H1 (cell line): Measurements from ENCODE around the gene OSMR. TPM values are rescaled to one million over a fixed set of nuclear protein-coding genes. Genes with fewer than 3 reads are reported as not detected.

Experiments used
- CTCF ChIA-PET: fragments of 300-600 bp; sonication (Branson Sonifier 250); formaldehyde crosslinking; loops from one replicate; lab custom pipeline; 2021; ENCODE audit not compliant: partially characterized antibody; lab: Charles Lee
- POLR2A ChIA-PET: fragments of 300-600 bp; sonication (Branson Sonifier 250); formaldehyde crosslinking; loops from one replicate; lab custom pipeline; 2021; ENCODE audit warnings: inconsistent platforms; ENCODE audit not compliant: partially characterized antibody; lab: Charles Lee
- DNase-seq, 2 experiments: peaks; one replicate each; pipeline versions ENCODE4 v3.0.0 to v3.0.0-alpha.2; 2010 to 2022; ENCODE audit warnings: low spot score in 2 of 2, low read depth in 1 of 2, mixed read lengths in 1 of 2
- FAIRE-seq: peaks from 2 replicates; lab custom pipeline; 2011; peaks lifted over from hg19 to GRCh38; lab: Jason Lieb, UNC
- H2AFZ ChIP-seq: 2 replicates; pipeline ENCODE4 v1.8.1; 2012; ENCODE audit warnings: low read length, inconsistent platforms
- H2AK5ac ChIP-seq: 2 replicates; pipeline ENCODE4 v1.6.1; 2013; ENCODE audit warnings: low read depth, low read length
- H2BK120ac ChIP-seq: replicated peaks from 2 replicates; pipeline ENCODE3; 2013; ENCODE audit warnings: low read depth, low read length, inconsistent platforms
- H2BK12ac ChIP-seq: 2 replicates; pipeline ENCODE4 v1.6.1; 2013; ENCODE audit warnings: low read depth, low read length
- H2BK15ac ChIP-seq: 2 replicates; pipeline ENCODE4 v1.6.1; 2013; ENCODE audit warnings: low read length
- H2BK20ac ChIP-seq: 2 replicates; pipeline ENCODE4 v1.6.1; 2013; ENCODE audit warnings: low read length
- H2BK5ac ChIP-seq: 2 replicates; pipeline ENCODE4 v1.6.1; 2013; ENCODE audit warnings: low read depth, low read length
- H3K14ac ChIP-seq: 2 replicates; pipeline ENCODE4 v1.6.1; 2013; ENCODE audit warnings: inconsistent platforms; ENCODE audit not compliant: insufficient read length
- H3K18ac ChIP-seq: 2 replicates; pipeline ENCODE4 v1.6.1; 2013; ENCODE audit warnings: low read length; ENCODE audit errors: extremely low read depth
- H3K23ac ChIP-seq: 2 replicates; pipeline ENCODE4 v1.6.1; 2013; ENCODE audit warnings: inconsistent platforms; ENCODE audit not compliant: insufficient read length
- H3K23me2 ChIP-seq: 2 replicates; pipeline ENCODE4 v1.6.1; 2013; ENCODE audit warnings: low read depth, low read length
- H3K27ac ChIP-seq: 2 replicates; pipeline ENCODE4 v1.6.1; 2011; ENCODE audit warnings: low read depth, low read length, inconsistent platforms
- H3K27me3 ChIP-seq, 4 experiments: replicated peaks in 1 of 4; 1 replicate in 1 of 4; 2 replicates in 3 of 4; pipeline versions ENCODE4 v1.6.1 to v1.8.1; 2011 to 2013; ENCODE audit warnings: low read length in 3 of 4, mild to moderate bottlenecking in 3 of 4, inconsistent platforms in 2 of 4, mixed read lengths in 2 of 4, moderate library complexity in 1 of 4; ENCODE audit not compliant: control insufficient read depth in 3 of 4, insufficient read depth in 3 of 4; ENCODE audit errors: extremely low read depth in 1 of 4
- H3K36me3 ChIP-seq, 4 experiments: 2 replicates each; pipeline versions ENCODE4 v1.6.1 to v1.8.1; 2011 to 2013; ENCODE audit warnings: mild to moderate bottlenecking in 4 of 4, low read length in 3 of 4, moderate library complexity in 2 of 4, control low read depth in 1 of 4, inconsistent platforms in 1 of 4; ENCODE audit not compliant: insufficient read depth in 4 of 4, control insufficient read depth in 2 of 4
- H3K4ac ChIP-seq: replicated peaks from 2 replicates; pipeline ENCODE3; 2013; ENCODE audit warnings: low read length, low read depth, mixed read lengths, inconsistent platforms; ENCODE audit not compliant: insufficient read length
- H3K4me1 ChIP-seq, 4 experiments: replicated peaks in 1 of 4; 1 replicate in 1 of 4; 2 replicates in 3 of 4; pipeline versions ENCODE4 v1.6.1 to v1.8.1; 2011 to 2013; ENCODE audit warnings: low read length in 3 of 4, inconsistent platforms in 2 of 4, mixed read lengths in 1 of 4; ENCODE audit not compliant: insufficient read depth in 4 of 4, control insufficient read depth in 3 of 4
- H3K4me2 ChIP-seq, 2 experiments: 2 replicates each; pipeline versions ENCODE4 v1.6.1 to v1.8.1; 2011 to 2013; ENCODE audit warnings: low read depth in 2 of 2, low read length in 2 of 2, control low read depth in 1 of 2, inconsistent platforms in 1 of 2, mild to moderate bottlenecking in 1 of 2; ENCODE audit not compliant: insufficient read depth in 1 of 2
- H3K4me3 ChIP-seq, 4 experiments: fragments of 200-600, 300-600 bp in 1 of 4; sonication (generic), shearing (Covaris generic), sonication (Bioruptor Twin) in 1 of 4; 2 replicates each; pipeline versions ENCODE4 v1.5.1 to v1.8.1; 2011 to 2016; ENCODE audit warnings: low read length in 4 of 4, low read depth in 3 of 4, control low read depth in 2 of 4, inconsistent platforms in 2 of 4, mild to moderate bottlenecking in 2 of 4, mixed read lengths in 1 of 4, moderate library complexity in 1 of 4; ENCODE audit not compliant: insufficient read depth in 2 of 4; ENCODE audit errors: extremely low read depth in 1 of 4
- H3K56ac ChIP-seq: replicated peaks from 2 replicates; pipeline ENCODE3; 2013; ENCODE audit warnings: low read depth, mild to moderate bottlenecking, mixed read lengths, low read length, inconsistent platforms; ENCODE audit not compliant: insufficient read length
- H3K79me1 ChIP-seq: 2 replicates; pipeline ENCODE4 v1.6.1; 2013; ENCODE audit warnings: low read depth, low read length, control low read depth
- H3K79me2 ChIP-seq, 2 experiments: 2 replicates each; pipeline versions ENCODE4 v1.6.1 to v1.8.1; 2012 to 2013; ENCODE audit warnings: low read length in 2 of 2, mild to moderate bottlenecking in 2 of 2, inconsistent platforms in 1 of 2; ENCODE audit not compliant: insufficient read depth in 2 of 2, control insufficient read depth in 1 of 2
- H3K9ac ChIP-seq, 4 experiments: replicated peaks in 1 of 4; 1 replicate in 1 of 4; 2 replicates in 3 of 4; pipeline versions ENCODE4 v1.6.1 to v1.8.1; 2011 to 2013; ENCODE audit warnings: low read depth in 3 of 4, low read length in 3 of 4, control low read depth in 2 of 4, mild to moderate bottlenecking in 2 of 4, moderate library complexity in 2 of 4, inconsistent platforms in 1 of 4; ENCODE audit errors: extremely low read depth in 1 of 4
- H3K9me3 ChIP-seq, 2 experiments: 2 replicates each; pipeline versions ENCODE4 v1.6.1 to v1.8.1; 2012 to 2013; ENCODE audit warnings: mild to moderate bottlenecking in 2 of 2, moderate library complexity in 2 of 2, control low read depth in 1 of 2, inconsistent platforms in 1 of 2, low read depth in 1 of 2, low read length in 1 of 2, mixed read lengths in 1 of 2; ENCODE audit not compliant: insufficient read depth in 2 of 2
- H4K20me1 ChIP-seq, 2 experiments: replicated peaks in 1 of 2; 2 replicates each; pipeline versions ENCODE3 to v1.8.1; 2011 to 2013; ENCODE audit warnings: inconsistent platforms in 2 of 2, low read length in 2 of 2, mild to moderate bottlenecking in 1 of 2; ENCODE audit not compliant: insufficient read depth in 2 of 2, control insufficient read depth in 1 of 2
- H4K5ac ChIP-seq: 2 replicates; pipeline ENCODE4 v1.6.1; 2013; ENCODE audit warnings: low read length, low read depth, mixed read lengths, inconsistent platforms; ENCODE audit not compliant: insufficient read length
- H4K8ac ChIP-seq: 2 replicates; pipeline ENCODE4 v1.8.0; 2013; ENCODE audit warnings: mild to moderate bottlenecking, moderate library complexity, low read length, inconsistent platforms; ENCODE audit not compliant: insufficient read depth; ENCODE audit errors: extremely low read depth
- H4K91ac ChIP-seq: replicated peaks from 2 replicates; pipeline ENCODE3; 2013; ENCODE audit warnings: low read length, mixed read lengths, inconsistent platforms; ENCODE audit not compliant: insufficient read length
- JUND ChIP-seq: IDR thresholded peaks from 2 replicates; pipeline ENCODE4 v1.6.1; 2011; ENCODE audit warnings: mild to moderate bottlenecking, improper control_type of control experiment, low read length
- MAFK ChIP-seq: IDR thresholded peaks from 2 replicates; pipeline ENCODE4 v1.6.1; 2012; ENCODE audit warnings: low read depth, mild to moderate bottlenecking, improper control_type of control experiment, low read length
- WGBS, 2 experiments: shearing (Covaris generic) in 1 of 2; methylation state at CpG; one replicate each; pipeline versions ENCODE4 v1.1.6 to v1.1.7; 2013 to 2015; ENCODE audit warnings: low lambda C conversion rate in 2 of 2, mixed read lengths in 2 of 2, inconsistent platforms in 1 of 2, low coverage in 1 of 2, missing lambda C conversion rate in 1 of 2; ENCODE audit not compliant: insufficient replicate concordance in 2 of 2, insufficient coverage in 1 of 2, insufficient read length in 1 of 2; ENCODE audit errors: extremely low coverage in 1 of 2, missing lambda C conversion rate in 1 of 2; 5-methylcytosine and 5-hydroxymethylcytosine counted together
- polyA plus RNA-seq, 7 experiments: library from polyadenylated mRNA; depleted of rRNA in 3 of 7; stranded (reverse) in 5 of 7; unstranded in 2 of 7; fragments of >200 nt in 5 of 7; fragments of 200-250 nt in 2 of 7; gene quantifications; 1 replicate in 5 of 7; 2 replicates in 1 of 7; 4 replicates in 1 of 7; pipeline versions ENCODE4 v1.2.1 to v1.2.3, GENCODE V29; 2011 to 2013; ENCODE audit warnings: missing spikeins in 2 of 7, mixed read lengths in 2 of 7
- total RNA-seq: library from RNA; stranded (reverse); fragmentation: NEBNext Ultra II Directional; extraction: Animal tissue kit (Norgen Biotek cat#: 25700); gene quantifications from 2 replicates; pipeline ENCODE4 v1.2.1, GENCODE V29; 2021

Gene OSMR
- total and polyA plus RNA-seq, 2 of the 8 experiments (the other 6 are each of a cell fraction or from before 2014, with no cell fraction given), result 2.3 to 2.6 TPM

DNA sequence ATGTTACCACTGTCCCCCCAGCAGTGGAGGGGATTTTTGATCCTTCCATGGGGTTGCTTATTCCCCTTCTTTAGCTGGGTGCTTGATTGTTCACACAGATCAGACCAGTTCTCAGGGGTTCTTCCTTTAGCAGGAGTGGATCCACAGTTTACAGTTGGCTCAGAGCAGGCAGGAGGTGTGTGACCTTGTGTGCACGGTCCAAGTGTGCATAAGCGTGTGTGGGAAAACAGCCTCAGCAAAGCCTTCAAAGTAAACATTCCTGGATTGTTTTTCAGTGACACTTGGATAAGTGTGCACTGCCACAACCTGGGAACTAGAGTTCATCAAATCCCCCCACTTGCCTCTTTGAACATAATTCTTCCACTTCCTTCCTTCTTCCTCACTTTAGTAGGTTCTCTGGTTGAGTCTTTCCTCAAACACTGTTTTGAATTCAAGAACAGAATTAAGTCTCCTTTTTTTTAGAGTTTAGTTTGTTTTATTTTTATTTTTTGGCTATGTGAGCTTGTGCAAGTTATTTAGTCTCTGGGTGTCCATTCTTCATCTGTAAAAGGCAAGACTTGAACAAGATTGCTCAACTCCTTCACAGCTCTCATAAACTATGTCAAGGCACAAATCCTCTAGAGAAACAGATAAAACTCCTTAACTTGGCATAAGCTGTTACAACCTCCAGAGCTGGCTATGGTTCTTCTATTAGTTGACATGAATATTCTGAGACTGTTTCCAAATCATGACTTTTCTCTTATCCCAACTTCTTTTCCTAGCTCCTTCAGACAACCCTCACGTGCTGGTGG, 78.0 kb downstream of the OSMR start:
- POLR2A ChIA-PET, result no interaction called here
- TF ChIP-seq MAFK, result no peak
- no peak for TF ChIP-seq JUND

More for the DNA sequence above, 78.0 kb downstream of the OSMR start:
- FAIRE-seq (no peak), DNase-seq (no peak)
- CTCF ChIA-PET, result interaction anchor here (0.6 to 3.3 kb wide), 14 partner anchors 10 to 524 kb away, joined by 3 to 19 read pairs (median 3); partner anchors contain the start of gene OSMR
- Histone ChIP-seq H2BK12ac (no peak overlapping the region), H3K27me3 (no peaks in the 10 kb centered on the region), H3K79me2 (no peaks in the 10 kb centered on the region), H2BK20ac (no peak overlapping the region), H2BK120ac (no peak overlapping the region), H3K4me3 (no peak overlapping the region), H4K91ac (no peak overlapping the region), H3K9ac (no peak overlapping the region), H3K4me1 (peaks cover 0 to 4% (median 2%) of the 10 kb centered on the region in 4 experiments; a peak in 2 of 7 replicates), H3K9me3 (peaks cover 0 to 3% of the 10 kb centered on the region in 2 experiments; a peak in 1 of 4 replicates), H3K23ac (no peak overlapping the region), H2AK5ac (no peak overlapping the region), H4K5ac (no peak overlapping the region), H4K8ac (no peak overlapping the region), H2AFZ (no peak overlapping the region), H3K4me2 (no peak overlapping the region), H2BK5ac (no peak overlapping the region), H3K56ac (no peak overlapping the region), H3K4ac (no peak overlapping the region), H3K14ac (no peak overlapping the region), H3K79me1 (no peaks in the 10 kb centered on the region), H3K23me2 (no peaks in the 10 kb centered on the region), H4K20me1 (no peaks in the 10 kb centered on the region), H3K36me3 (no peaks in the 10 kb centered on the region), H2BK15ac (no peak overlapping the region), H3K18ac (no peak overlapping the region), H3K27ac (no peak overlapping the region)
- WGBS, 2 experiments, result 91% methylated on average over 3 of the region's 3 CpGs; no CpG with 5 or more reads in 1 of the 2 experiments
